Peyer's patch (tissue), 4 donors: ENCODE results near the gene GYS1. TPM values are rescaled to one million over a fixed set of nuclear protein-coding genes. Genes with fewer than 3 reads are reported as not detected.
A peak's percentile ranks its signal among the peaks of the same experiment; 100 is the strongest.

ENCODE experiments used
- DNase-seq, 3 donors: peaks; one replicate each; pipeline ENCODE4 v3.0.0-alpha.2; 2017 to 2019
- H3K27ac ChIP-seq, 4 donors: fragments of 200-600 bp; sonication (generic); one replicate each; pipeline ENCODE4 v1.5.1; 2016 to 2019
- H3K27me3 ChIP-seq, 2 donors: fragments of 200-600 bp; sonication (generic); one replicate each; pipeline ENCODE4 v1.5.1; 2019
- H3K36me3 ChIP-seq, 3 donors: fragments of 200-600 bp; sonication (generic); one replicate each; pipeline ENCODE4 v1.5.1; 2016 to 2019
- H3K4me1 ChIP-seq, 4 donors: fragments of 200-600 bp; sonication (generic); one replicate each; pipeline ENCODE4 v1.5.1; 2016 to 2019
- H3K4me3 ChIP-seq, 4 donors: fragments of 200-600 bp; sonication (generic); 1 replicate in 3 of 4; 2 replicates in 1 of 4; pipeline ENCODE4 v1.5.1; 2016 to 2019; ENCODE audit warnings: mild to moderate bottlenecking in 1 of 4
- H3K9me3 ChIP-seq, 4 donors: fragments of 200-600 bp; sonication (generic); one replicate each; pipeline ENCODE4 v1.5.1; 2016 to 2019; ENCODE audit warnings: mild to moderate bottlenecking in 1 of 4
- POLR2A ChIP-seq, 2 donors: fragments of 450-650 bp; IDR thresholded peaks; one replicate each; pipeline ENCODE4 v1.5.1; 2017; ENCODE audit warnings: antibody characterized with exemption in 2 of 2, mild to moderate bottlenecking in 2 of 2, moderate library complexity in 2 of 2
- total RNA-seq, 4 donors: library from RNA; depleted of rRNA; stranded (reverse); fragments of >200 nt; gene quantifications; one replicate each; pipeline ENCODE4 v1.1.0, GENCODE V29; 2016
- TF ChIP-seq, protein P1 (sequence below), 6 experiments: fragments of 450-650 bp in 4 of 6; fragments of 200-600 bp in 2 of 6; sonication (generic) in 1 of 6; IDR thresholded peaks; one replicate each; pipeline ENCODE4 v1.5.1; 2017 to 2019; ENCODE audit warnings: antibody characterized with exemption in 6 of 6, mild to moderate bottlenecking in 3 of 6, moderate library complexity in 1 of 6

Gene GYS1
- total RNA-seq, 4 donors from 2014 or later, result 24.8 to 61.8 (median 44.0) TPM

- Histone ChIP-seq H3K4me1 (peaks cover 0 to 40% (median 32%) of the 10 kb centered on the region in 4 donors), H3K9me3 (no peaks in the 10 kb centered on the region), H3K4me3 (peak overlapping the region; percentile 58 to 91 (median 74)), H3K27me3 (no peaks in the 10 kb centered on the region), H3K36me3 (peaks cover 0 to 48% (median 0%) of the 10 kb centered on the region in 3 donors), H3K27ac (peak overlapping the region; percentile 80 to 96 (median 96))
- no peak for DNase-seq
- TF ChIP-seq, protein P1, sequence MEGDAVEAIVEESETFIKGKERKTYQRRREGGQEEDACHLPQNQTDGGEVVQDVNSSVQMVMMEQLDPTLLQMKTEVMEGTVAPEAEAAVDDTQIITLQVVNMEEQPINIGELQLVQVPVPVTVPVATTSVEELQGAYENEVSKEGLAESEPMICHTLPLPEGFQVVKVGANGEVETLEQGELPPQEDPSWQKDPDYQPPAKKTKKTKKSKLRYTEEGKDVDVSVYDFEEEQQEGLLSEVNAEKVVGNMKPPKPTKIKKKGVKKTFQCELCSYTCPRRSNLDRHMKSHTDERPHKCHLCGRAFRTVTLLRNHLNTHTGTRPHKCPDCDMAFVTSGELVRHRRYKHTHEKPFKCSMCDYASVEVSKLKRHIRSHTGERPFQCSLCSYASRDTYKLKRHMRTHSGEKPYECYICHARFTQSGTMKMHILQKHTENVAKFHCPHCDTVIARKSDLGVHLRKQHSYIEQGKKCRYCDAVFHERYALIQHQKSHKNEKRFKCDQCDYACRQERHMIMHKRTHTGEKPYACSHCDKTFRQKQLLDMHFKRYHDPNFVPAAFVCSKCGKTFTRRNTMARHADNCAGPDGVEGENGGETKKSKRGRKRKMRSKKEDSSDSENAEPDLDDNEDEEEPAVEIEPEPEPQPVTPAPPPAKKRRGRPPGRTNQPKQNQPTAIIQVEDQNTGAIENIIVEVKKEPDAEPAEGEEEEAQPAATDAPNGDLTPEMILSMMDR (IDR thresholded peaks at IDR 0.05), result no peak
- TF ChIP-seq POLR2A (IDR thresholded peaks at IDR 0.05), result no peak
These were observed 26.4 kb downstream of the GYS1 start for GRCh38 chr19:48966541-48967345.

DNA sequence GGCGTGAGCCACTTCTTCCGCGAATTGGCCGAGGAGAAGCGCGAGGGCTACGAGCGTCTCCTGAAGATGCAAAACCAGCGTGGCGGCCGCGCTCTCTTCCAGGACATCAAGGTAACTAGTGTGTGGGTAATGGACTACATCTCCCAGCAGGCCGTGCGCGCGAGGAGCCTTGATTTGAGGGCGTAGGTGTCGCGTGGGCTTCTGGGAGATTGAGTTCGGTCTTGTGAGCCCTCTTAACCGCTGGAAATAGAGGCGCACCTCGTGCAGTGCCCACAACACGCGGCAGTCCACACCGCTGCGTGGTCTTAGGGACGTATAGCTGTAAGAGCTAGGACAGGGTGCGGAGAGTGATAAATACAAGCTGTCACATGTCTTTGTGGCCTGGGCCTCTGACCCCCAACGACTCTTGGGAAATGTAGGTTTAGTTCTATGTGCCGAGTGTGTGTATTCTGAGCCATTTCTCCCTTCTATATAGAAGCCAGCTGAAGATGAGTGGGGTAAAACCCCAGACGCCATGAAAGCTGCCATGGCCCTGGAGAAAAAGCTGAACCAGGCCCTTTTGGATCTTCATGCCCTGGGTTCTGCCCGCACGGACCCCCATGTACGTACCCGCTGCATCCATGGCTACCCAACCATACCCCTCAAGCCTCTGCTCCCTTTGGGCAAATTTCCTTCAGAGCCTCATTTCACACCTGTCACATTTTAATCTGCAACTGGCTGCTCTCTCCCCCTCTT is 27.1 kb downstream of the GYS1 start:
- Histone ChIP-seq H3K4me3 (peak overlapping the region; percentile 58 to 91 (median 74)), H3K27ac (peak overlapping the region; percentile 80 to 96 (median 96)), H3K36me3 (peaks cover 0 to 40% (median 0%) of the 10 kb centered on the region in 3 donors), H3K27me3 (no peaks in the 10 kb centered on the region), H3K9me3 (no peaks in the 10 kb centered on the region), H3K4me1 (peaks cover 0 to 45% (median 32%) of the 10 kb centered on the region in 4 donors)
- TF ChIP-seq, protein P1 (IDR thresholded peaks at IDR 0.05), result no peak
- no peak for TF ChIP-seq POLR2A (IDR thresholded peaks at IDR 0.05)
- peak; percentile 89 to 96 (median 92) for DNase-seq

DNA sequence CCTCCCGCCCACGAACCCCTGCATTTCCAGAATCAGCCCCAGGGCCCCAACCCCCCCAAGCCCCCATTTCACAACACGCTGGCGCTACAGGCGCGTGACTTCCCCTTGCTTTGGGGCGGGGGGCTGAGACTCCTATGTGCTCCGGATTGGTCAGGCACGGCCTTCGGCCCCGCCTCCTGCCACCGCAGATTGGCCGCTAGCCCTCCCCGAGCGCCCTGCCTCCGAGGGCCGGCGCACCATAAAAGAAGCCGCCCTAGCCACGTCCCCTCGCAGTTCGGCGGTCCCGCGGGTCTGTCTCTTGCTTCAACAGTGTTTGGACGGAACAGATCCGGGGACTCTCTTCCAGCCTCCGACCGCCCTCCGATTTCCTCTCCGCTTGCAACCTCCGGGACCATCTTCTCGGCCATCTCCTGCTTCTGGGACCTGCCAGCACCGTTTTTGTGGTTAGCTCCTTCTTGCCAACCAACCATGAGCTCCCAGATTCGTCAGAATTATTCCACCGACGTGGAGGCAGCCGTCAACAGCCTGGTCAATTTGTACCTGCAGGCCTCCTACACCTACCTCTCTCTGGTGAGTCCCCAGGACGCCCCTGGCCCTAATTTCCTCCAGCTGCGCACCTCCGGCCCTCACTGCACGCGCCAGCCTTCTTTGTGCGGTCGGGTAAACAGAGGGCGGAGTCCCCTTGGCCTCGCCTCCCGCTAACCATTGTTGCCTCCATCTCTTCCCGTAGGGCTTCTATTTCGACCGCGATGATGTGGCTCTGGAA is 27.9 kb downstream of the GYS1 start, which contains the start of gene FTL:
TSS of gene FTL (plus strand) at position 270 of the 766 bp plus-strand sequence. CDS start at position 469, 199 bp downstream.
- peaks cover 0 to 48% (median 30%) of the 10 kb centered on the region in 4 donors for H3K4me1 ChIP-seq
- peak; percentile 98 to 99 (median 98) for DNase-seq
- H3K27me3 ChIP-seq, result no peaks in the 10 kb centered on the region
- H3K4me3 ChIP-seq, result peak within 1 kb of the TSS; percentile 58 to 91 (median 74)
- peak within 1 kb of the TSS; percentile 80 to 96 (median 96) for H3K27ac ChIP-seq
- H3K36me3 ChIP-seq, result peaks cover 0 to 34% (median 0%) of the 10 kb centered on the region in 3 donors
- H3K9me3 ChIP-seq, result no peaks in the 10 kb centered on the region
- TF ChIP-seq, protein P1 (IDR thresholded peaks at IDR 0.05), result peak in 1 of 6 experiments; percentile 21
- peak; percentile 100 for TF ChIP-seq POLR2A (IDR thresholded peaks at IDR 0.05)

DNA sequence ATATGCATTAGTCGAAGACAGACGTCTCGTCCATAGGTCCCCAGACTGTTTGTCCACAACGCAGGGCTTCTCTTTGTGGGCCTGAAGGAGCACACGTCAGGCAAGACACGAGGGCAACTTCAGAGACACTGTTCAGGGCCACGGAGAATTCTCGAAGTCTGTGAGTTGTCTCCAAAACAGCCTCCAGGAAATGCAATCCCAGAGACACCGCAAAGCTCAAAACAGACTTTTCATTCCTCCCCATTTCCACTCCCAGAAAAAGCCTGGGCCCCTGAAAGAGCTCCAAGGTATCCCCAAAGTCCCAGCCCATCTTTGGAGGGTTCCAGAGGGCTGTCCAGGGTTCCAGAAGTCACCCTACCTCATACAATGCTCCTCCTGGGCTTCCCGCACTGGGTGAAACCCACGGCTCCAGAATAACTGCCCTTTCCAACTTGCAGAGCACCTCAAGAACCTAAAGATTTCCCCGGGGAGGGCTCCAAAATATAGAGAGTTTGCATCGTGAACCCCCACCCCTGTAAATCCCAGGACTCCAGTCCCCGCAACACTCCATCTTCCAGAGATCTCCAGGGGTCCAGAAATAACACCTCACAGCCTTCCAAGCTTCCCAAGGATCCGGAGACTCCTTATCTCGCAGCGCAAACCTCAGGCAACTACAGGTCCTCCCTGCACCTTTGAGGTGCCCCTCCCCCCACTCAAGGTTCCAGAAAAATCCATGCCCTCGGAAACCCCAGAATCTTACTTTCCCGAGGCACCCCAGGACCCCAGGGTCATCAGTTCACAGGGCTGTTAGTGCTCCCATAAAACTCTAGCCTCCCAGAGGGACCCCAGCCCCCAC is 28.7 kb downstream of the GYS1 start:
- Histone ChIP-seq H3K4me1 (peaks cover 0 to 52% (median 32%) of the 10 kb centered on the region in 4 donors), H3K27ac (peak overlapping the region; percentile 80 to 96 (median 96)), H3K4me3 (peak overlapping the region; percentile 58 to 91 (median 74)), H3K36me3 (peaks cover 0 to 26% (median 0%) of the 10 kb centered on the region in 3 donors), H3K27me3 (no peaks in the 10 kb centered on the region), H3K9me3 (no peaks in the 10 kb centered on the region)
- TF ChIP-seq, protein P1 (IDR thresholded peaks at IDR 0.05), result no peak
- no peak for TF ChIP-seq POLR2A (IDR thresholded peaks at IDR 0.05)
- DNase-seq, result peak in 2 of 3 donors; percentile 56 to 63
